Liver (tissue), 9 donors: ENCODE data around the gene KCNQ1. TPM values are rescaled to one million over a fixed set of nuclear protein-coding genes. Genes with fewer than 3 reads are reported as not detected.

Experiments used
- DNase-seq: peaks from one replicate; pipeline ENCODE4 v3.0.0-alpha.2; 2017; ENCODE audit warnings: low spot score
- H3K27ac ChIP-seq, 2 donors: one replicate each; pipeline ENCODE4 v1.7.0; 2013; ENCODE audit warnings: inconsistent platforms in 2 of 2, low read length in 2 of 2, control low read depth in 1 of 2, low read depth in 1 of 2, mild to moderate bottlenecking in 1 of 2
- H3K27me3 ChIP-seq, 4 donors: one replicate each; pipeline versions ENCODE4 v1.6.1 to v1.7.0; 2013; ENCODE audit warnings: low read length in 3 of 4, inconsistent platforms in 1 of 4, mild to moderate bottlenecking in 1 of 4, moderate library complexity in 1 of 4; ENCODE audit not compliant: control insufficient read depth in 4 of 4, insufficient read depth in 4 of 4
- H3K36me3 ChIP-seq, 4 donors: one replicate each; pipeline versions ENCODE4 v1.6.1 to v1.7.0; 2013; ENCODE audit warnings: low read length in 3 of 4, mild to moderate bottlenecking in 3 of 4, low read depth in 1 of 4, moderate library complexity in 1 of 4; ENCODE audit not compliant: control insufficient read depth in 4 of 4, insufficient read depth in 3 of 4
- H3K4me1 ChIP-seq, 4 donors: one replicate each; pipeline versions ENCODE4 v1.6.1 to v1.7.0; 2013; ENCODE audit warnings: low read length in 3 of 4, mild to moderate bottlenecking in 3 of 4, moderate library complexity in 1 of 4; ENCODE audit not compliant: control insufficient read depth in 4 of 4, insufficient read depth in 4 of 4
- H3K4me3 ChIP-seq, 3 donors: one replicate each; pipeline versions ENCODE4 v1.6.1 to v1.7.0; 2013; ENCODE audit warnings: low read length in 3 of 3, control low read depth in 1 of 3, low read depth in 1 of 3, mild to moderate bottlenecking in 1 of 3
- H3K9ac ChIP-seq, 2 donors: one replicate each; pipeline ENCODE4 v1.7.0; 2013; ENCODE audit warnings: low read length in 2 of 2, mild to moderate bottlenecking in 2 of 2, moderate library complexity in 2 of 2, control low read depth in 1 of 2, low read depth in 1 of 2
- H3K9me3 ChIP-seq, 4 donors: one replicate each; pipeline versions ENCODE4 v1.6.1 to v1.7.0; 2013; ENCODE audit warnings: low read length in 3 of 4; ENCODE audit not compliant: control insufficient read depth in 4 of 4
- ATF3 ChIP-seq: IDR thresholded peaks from 2 replicates; pipeline ENCODE4 v1.6.1; 2016; ENCODE audit warnings: antibody characterized with exemption
- EGR1 ChIP-seq, 2 donors: IDR thresholded peaks; 2 replicates each; pipeline ENCODE4 v1.6.1; 2016 to 2018; ENCODE audit warnings: antibody characterized with exemption in 2 of 2, low read depth in 2 of 2
- FOXA1 ChIP-seq: IDR thresholded peaks from 2 replicates; pipeline ENCODE4 v1.6.1; 2016; ENCODE audit warnings: antibody characterized with exemption
- FOXA2 ChIP-seq: IDR thresholded peaks from 2 replicates; pipeline ENCODE4 v1.6.1; 2016; ENCODE audit warnings: antibody characterized with exemption
- GABPA ChIP-seq, 2 donors: IDR thresholded peaks in 1 of 2; conservative IDR thresholded peaks in 1 of 2; 2 replicates each; pipeline ENCODE4 v1.6.1; 2016; ENCODE audit warnings: antibody characterized with exemption in 2 of 2, mild to moderate bottlenecking in 1 of 2, moderate library complexity in 1 of 2
- HNF4A ChIP-seq, 2 donors: conservative IDR thresholded peaks; 2 replicates each; pipeline ENCODE4 v1.6.1; 2016; ENCODE audit warnings: antibody characterized with exemption in 2 of 2, mild to moderate bottlenecking in 2 of 2
- HNF4G ChIP-seq: IDR thresholded peaks from 2 replicates; pipeline ENCODE4 v1.6.1; 2016; ENCODE audit warnings: antibody characterized with exemption
- JUND ChIP-seq, 2 donors: IDR thresholded peaks; 2 replicates each; pipeline ENCODE4 v1.6.1; 2016; ENCODE audit warnings: antibody characterized with exemption in 2 of 2
- MAX ChIP-seq: IDR thresholded peaks from 2 replicates; pipeline ENCODE4 v1.6.1; 2016; ENCODE audit warnings: antibody characterized with exemption
- NR2F2 ChIP-seq: IDR thresholded peaks from 2 replicates; pipeline ENCODE4 v1.6.1; 2016; ENCODE audit warnings: antibody characterized with exemption
- RAD21 ChIP-seq, 2 donors: IDR thresholded peaks; 2 replicates each; pipeline ENCODE4 v1.6.1; 2016; ENCODE audit warnings: antibody characterized with exemption in 2 of 2, mild to moderate bottlenecking in 2 of 2
- RXRA ChIP-seq, 2 donors: IDR thresholded peaks; 2 replicates each; pipeline ENCODE4 v1.6.1; 2017 to 2018; ENCODE audit warnings: antibody characterized with exemption in 2 of 2, mild to moderate bottlenecking in 1 of 2
- SP1 ChIP-seq: IDR thresholded peaks from 2 replicates; pipeline ENCODE4 v1.6.1; 2018; ENCODE audit warnings: antibody characterized with exemption, mild to moderate bottlenecking
- TAF1 ChIP-seq: conservative IDR thresholded peaks from 2 replicates; pipeline ENCODE4 v1.6.1; 2016; ENCODE audit warnings: antibody characterized with exemption, mild to moderate bottlenecking
- YY1 ChIP-seq: IDR thresholded peaks from 2 replicates; pipeline ENCODE4 v1.6.1; 2016; ENCODE audit warnings: antibody characterized with exemption, mild to moderate bottlenecking
- WGBS: extraction: QIAGEN DNeasy Blood & Tissue Kit; methylation state at CpG from one replicate; pipeline ENCODE4 v1.1.7; 2013; 5-methylcytosine and 5-hydroxymethylcytosine counted together
- polyA plus RNA-seq, 2 donors: library from polyadenylated mRNA; stranded (reverse) in 1 of 2; unstranded in 1 of 2; fragments of 200-250 nt in 1 of 2; fragments of >200 nt in 1 of 2; fragmentation: Nextera tagmentation in 1 of 2; extraction: Ambion mirVana in 1 of 2; gene quantifications; one replicate each; pipeline versions ENCODE4 v1.2.1 to v1.2.3, GENCODE V29; 2013 to 2015
- total RNA-seq, 2 donors: library from RNA; depleted of rRNA; stranded (reverse); fragments of >200 nt; gene quantifications; one replicate each; pipeline ENCODE4 v1.2.3, GENCODE V29; 2014
- TF ChIP-seq, protein P1 (sequence below): fragments of 150-350 bp; IDR thresholded peaks from 2 replicates; pipeline ENCODE4 v1.5.1; 2017; ENCODE audit warnings: improper control_type of control experiment, low read depth, low read length; ENCODE audit not compliant: missing input control
- TF ChIP-seq, protein P2 (sequence below): IDR thresholded peaks from 2 replicates; pipeline ENCODE4 v1.6.1; 2016; ENCODE audit warnings: antibody characterized with exemption, mild to moderate bottlenecking
- TF ChIP-seq, protein P3 (sequence below): IDR thresholded peaks from 2 replicates; pipeline ENCODE4 v1.6.1; 2016; ENCODE audit warnings: antibody characterized with exemption
- donor health status: healthy.
- donor health status: healthy.
- donor health status: healthy.
- donor health status: healthy.
- donor health status: healthy.

The KCNQ1 gene
- total and polyA plus RNA-seq, 4 donors, result 0.31 to 2.2 (median 1.5) TPM

- no peak overlapping the region for H3K27ac ChIP-seq
- no peak for DNase-seq
- H3K9ac ChIP-seq, result no peak overlapping the region
- H3K36me3 ChIP-seq, result no peaks in the 10 kb centered on the region
- H3K4me1 ChIP-seq, result no peaks in the 10 kb centered on the region
- H3K9me3 ChIP-seq, result peaks cover 0 to 11% (median 5%) of the 10 kb centered on the region in 4 donors
- WGBS, result 93% methylated on average over 14 of the region's 14 CpGs
- TF ChIP-seq YY1 (no peak), FOXA1 (no peak), EGR1 (IDR thresholded peaks at IDR 0.05; ENCODE audit: low read depth in 2 of 2) (no peak), MAX (no peak), TAF1 (no peak), SP1 (no peak), HNF4G (no peak), RAD21 (IDR thresholded peaks at IDR 0.05) (no peak), GABPA (IDR thresholded peaks at IDR 0.05 in 1 of 2, conservative IDR thresholded peaks at IDR 0.05 in 1 of 2) (no peak), NR2F2 (no peak), FOXA2 (no peak), JUND (IDR thresholded peaks at IDR 0.05) (no peak), ATF3 (no peak), HNF4A (conservative IDR thresholded peaks at IDR 0.05) (no peak), RXRA (IDR thresholded peaks at IDR 0.05) (no peak)
- TF ChIP-seq, protein P1, sequence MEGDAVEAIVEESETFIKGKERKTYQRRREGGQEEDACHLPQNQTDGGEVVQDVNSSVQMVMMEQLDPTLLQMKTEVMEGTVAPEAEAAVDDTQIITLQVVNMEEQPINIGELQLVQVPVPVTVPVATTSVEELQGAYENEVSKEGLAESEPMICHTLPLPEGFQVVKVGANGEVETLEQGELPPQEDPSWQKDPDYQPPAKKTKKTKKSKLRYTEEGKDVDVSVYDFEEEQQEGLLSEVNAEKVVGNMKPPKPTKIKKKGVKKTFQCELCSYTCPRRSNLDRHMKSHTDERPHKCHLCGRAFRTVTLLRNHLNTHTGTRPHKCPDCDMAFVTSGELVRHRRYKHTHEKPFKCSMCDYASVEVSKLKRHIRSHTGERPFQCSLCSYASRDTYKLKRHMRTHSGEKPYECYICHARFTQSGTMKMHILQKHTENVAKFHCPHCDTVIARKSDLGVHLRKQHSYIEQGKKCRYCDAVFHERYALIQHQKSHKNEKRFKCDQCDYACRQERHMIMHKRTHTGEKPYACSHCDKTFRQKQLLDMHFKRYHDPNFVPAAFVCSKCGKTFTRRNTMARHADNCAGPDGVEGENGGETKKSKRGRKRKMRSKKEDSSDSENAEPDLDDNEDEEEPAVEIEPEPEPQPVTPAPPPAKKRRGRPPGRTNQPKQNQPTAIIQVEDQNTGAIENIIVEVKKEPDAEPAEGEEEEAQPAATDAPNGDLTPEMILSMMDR, result no peak
- TF ChIP-seq, protein P2, sequence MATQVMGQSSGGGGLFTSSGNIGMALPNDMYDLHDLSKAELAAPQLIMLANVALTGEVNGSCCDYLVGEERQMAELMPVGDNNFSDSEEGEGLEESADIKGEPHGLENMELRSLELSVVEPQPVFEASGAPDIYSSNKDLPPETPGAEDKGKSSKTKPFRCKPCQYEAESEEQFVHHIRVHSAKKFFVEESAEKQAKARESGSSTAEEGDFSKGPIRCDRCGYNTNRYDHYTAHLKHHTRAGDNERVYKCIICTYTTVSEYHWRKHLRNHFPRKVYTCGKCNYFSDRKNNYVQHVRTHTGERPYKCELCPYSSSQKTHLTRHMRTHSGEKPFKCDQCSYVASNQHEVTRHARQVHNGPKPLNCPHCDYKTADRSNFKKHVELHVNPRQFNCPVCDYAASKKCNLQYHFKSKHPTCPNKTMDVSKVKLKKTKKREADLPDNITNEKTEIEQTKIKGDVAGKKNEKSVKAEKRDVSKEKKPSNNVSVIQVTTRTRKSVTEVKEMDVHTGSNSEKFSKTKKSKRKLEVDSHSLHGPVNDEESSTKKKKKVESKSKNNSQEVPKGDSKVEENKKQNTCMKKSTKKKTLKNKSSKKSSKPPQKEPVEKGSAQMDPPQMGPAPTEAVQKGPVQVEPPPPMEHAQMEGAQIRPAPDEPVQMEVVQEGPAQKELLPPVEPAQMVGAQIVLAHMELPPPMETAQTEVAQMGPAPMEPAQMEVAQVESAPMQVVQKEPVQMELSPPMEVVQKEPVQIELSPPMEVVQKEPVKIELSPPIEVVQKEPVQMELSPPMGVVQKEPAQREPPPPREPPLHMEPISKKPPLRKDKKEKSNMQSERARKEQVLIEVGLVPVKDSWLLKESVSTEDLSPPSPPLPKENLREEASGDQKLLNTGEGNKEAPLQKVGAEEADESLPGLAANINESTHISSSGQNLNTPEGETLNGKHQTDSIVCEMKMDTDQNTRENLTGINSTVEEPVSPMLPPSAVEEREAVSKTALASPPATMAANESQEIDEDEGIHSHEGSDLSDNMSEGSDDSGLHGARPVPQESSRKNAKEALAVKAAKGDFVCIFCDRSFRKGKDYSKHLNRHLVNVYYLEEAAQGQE, result no peak
- TF ChIP-seq, protein P3, sequence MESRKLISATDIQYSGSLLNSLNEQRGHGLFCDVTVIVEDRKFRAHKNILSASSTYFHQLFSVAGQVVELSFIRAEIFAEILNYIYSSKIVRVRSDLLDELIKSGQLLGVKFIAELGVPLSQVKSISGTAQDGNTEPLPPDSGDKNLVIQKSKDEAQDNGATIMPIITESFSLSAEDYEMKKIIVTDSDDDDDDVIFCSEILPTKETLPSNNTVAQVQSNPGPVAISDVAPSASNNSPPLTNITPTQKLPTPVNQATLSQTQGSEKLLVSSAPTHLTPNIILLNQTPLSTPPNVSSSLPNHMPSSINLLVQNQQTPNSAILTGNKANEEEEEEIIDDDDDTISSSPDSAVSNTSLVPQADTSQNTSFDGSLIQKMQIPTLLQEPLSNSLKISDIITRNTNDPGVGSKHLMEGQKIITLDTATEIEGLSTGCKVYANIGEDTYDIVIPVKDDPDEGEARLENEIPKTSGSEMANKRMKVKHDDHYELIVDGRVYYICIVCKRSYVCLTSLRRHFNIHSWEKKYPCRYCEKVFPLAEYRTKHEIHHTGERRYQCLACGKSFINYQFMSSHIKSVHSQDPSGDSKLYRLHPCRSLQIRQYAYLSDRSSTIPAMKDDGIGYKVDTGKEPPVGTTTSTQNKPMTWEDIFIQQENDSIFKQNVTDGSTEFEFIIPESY, result no peak
- no peaks in the 10 kb centered on the region for H3K27me3 ChIP-seq
- H3K4me3 ChIP-seq, result no peak overlapping the region
Measured at GRCh38 chr11:2831781-2832532, 387.1 kb downstream of the KCNQ1 start.
